Parathyroid adenoma (tissue), 2 donors: ENCODE data around the gene TEX101.

Experiments
- H2AFZ ChIP-seq: fragments of 300-600 bp; sonication (generic); one replicate; pipeline ENCODE4 v1.7.0; 2017; ENCODE audit warnings: antibody characterized with exemption, mild to moderate bottlenecking
- H3K27ac ChIP-seq: fragments of 300-600 bp; sonication (generic); one replicate; pipeline ENCODE4 v1.7.0; 2017
- H3K27me3 ChIP-seq: fragments of 300-600 bp; sonication (generic); one replicate; pipeline ENCODE4 v1.7.0; 2017; ENCODE audit warnings: low read length; ENCODE audit not compliant: control insufficient read depth, insufficient read depth
- H3K36me3 ChIP-seq: fragments of 300-600 bp; sonication (generic); one replicate; pipeline ENCODE4 v1.7.0; 2017; ENCODE audit warnings: low read length; ENCODE audit not compliant: control insufficient read depth, insufficient read depth
- H3K4me1 ChIP-seq: fragments of 300-600 bp; sonication (generic); one replicate; pipeline ENCODE4 v1.7.0; 2017; ENCODE audit warnings: control low read depth
- H3K4me2 ChIP-seq: fragments of 300-600 bp; sonication (generic); one replicate; pipeline ENCODE4 v1.7.0; 2017; ENCODE audit warnings: low read length
- H3K4me3 ChIP-seq: fragments of 300-600 bp; sonication (generic); one replicate; pipeline ENCODE4 v1.7.0; 2017; ENCODE audit warnings: low read depth, low read length
- H3K79me2 ChIP-seq: fragments of 300-600 bp; sonication (generic); one replicate; pipeline ENCODE4 v1.7.0; 2017; ENCODE audit warnings: control low read depth
- H3K9ac ChIP-seq: fragments of 300-600 bp; sonication (generic); one replicate; pipeline ENCODE4 v1.7.0; 2017; ENCODE audit warnings: mild to moderate bottlenecking
- H3K9me3 ChIP-seq: fragments of 300-600 bp; sonication (generic); one replicate; pipeline ENCODE4 v1.7.0; 2017; ENCODE audit warnings: low read length; ENCODE audit not compliant: control insufficient read depth
- CTCF ChIP-seq: fragments of 300-600 bp; sonication (generic); IDR thresholded peaks from one replicate; pipeline ENCODE4 v1.7.0; 2017; ENCODE audit warnings: antibody characterized with exemption, mild to moderate bottlenecking
- donor health status: primary hyperparathyroidism.

TEX101 gene

GRCh38 chr19:43444531-43445287 lies 30.0 kb downstream of the TEX101 start:
- H3K79me2 ChIP-seq, result no peaks in the 10 kb centered on the region
- no peak overlapping the region for H3K4me2 ChIP-seq
- H3K9me3 ChIP-seq, result no peaks in the 10 kb centered on the region
- H3K36me3 ChIP-seq, result no peaks in the 10 kb centered on the region
- H3K4me3 ChIP-seq, result no peak overlapping the region
- H3K4me1 ChIP-seq, result no peaks in the 10 kb centered on the region
- H3K27ac ChIP-seq, result no peak overlapping the region
- H3K27me3 ChIP-seq, result no peaks in the 10 kb centered on the region
- H2AFZ ChIP-seq, result no peak overlapping the region
- TF ChIP-seq CTCF, result no peak
- no peak overlapping the region for H3K9ac ChIP-seq

- Histone ChIP-seq H3K27me3 (no peaks in the 10 kb centered on the region), H3K9me3 (no peaks in the 10 kb centered on the region), H3K9ac (no peak overlapping the region), H3K27ac (no peak overlapping the region), H3K79me2 (no peaks in the 10 kb centered on the region), H3K36me3 (no peaks in the 10 kb centered on the region), H3K4me3 (no peak overlapping the region), H3K4me2 (no peak overlapping the region), H2AFZ (no peak overlapping the region), H3K4me1 (no peaks in the 10 kb centered on the region)
- no peak for TF ChIP-seq CTCF
Observed at GRCh38 chr19:43445426-43445825, 30.7 kb downstream of the TEX101 start.

DNA sequence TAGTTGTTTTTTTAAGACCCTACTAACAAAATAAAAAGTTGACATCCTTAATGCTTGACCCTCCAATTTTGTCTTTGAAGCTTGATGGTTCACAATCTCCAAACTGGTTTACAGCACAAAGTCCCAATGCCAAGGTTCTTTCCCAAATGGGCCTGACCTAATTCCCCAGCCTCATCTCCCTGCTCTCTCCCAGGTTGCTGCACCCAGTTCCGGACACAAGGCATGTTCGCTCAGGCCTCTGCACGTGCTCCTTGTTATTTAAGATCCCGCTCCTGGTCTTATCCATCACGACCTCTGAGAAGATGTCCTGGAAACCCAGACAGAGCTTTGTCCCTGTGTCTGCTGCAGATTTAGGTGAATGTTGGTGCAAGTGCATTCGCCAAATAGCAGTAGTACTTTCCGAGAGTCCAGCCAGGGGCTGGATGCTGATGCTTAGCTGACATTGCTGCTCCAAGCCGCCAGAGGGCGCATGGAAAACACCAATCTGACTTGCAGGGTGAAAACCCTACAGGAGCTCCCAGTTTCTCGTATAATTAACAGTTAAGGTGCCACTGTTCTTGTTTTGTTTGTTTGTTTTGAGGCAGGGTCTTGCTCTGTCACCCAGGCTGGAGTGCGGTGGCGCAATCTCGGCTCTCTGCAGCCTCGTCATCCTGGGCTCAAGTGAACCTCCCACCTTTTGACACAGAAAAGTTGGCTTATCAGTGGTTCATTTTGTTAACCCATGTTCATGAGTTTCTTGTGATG lies 32.2 kb downstream of the TEX101 start:
- Histone ChIP-seq H2AFZ (peak overlapping the region; percentile 14), H3K9me3 (no peaks in the 10 kb centered on the region), H3K9ac (no peak overlapping the region), H3K79me2 (no peaks in the 10 kb centered on the region), H3K4me1 (no peaks in the 10 kb centered on the region), H3K4me2 (no peak overlapping the region), H3K27me3 (no peaks in the 10 kb centered on the region), H3K4me3 (no peak overlapping the region), H3K36me3 (no peaks in the 10 kb centered on the region), H3K27ac (no peak overlapping the region)
- peak; percentile 94 for TF ChIP-seq CTCF

GRCh38 chr19:43447655-43448054 lies 33.0 kb downstream of the TEX101 start:
- Histone ChIP-seq H3K4me1 (no peaks in the 10 kb centered on the region), H3K27me3 (no peaks in the 10 kb centered on the region), H3K9ac (no peak overlapping the region), H3K36me3 (no peaks in the 10 kb centered on the region), H3K27ac (no peak overlapping the region), H3K9me3 (no peaks in the 10 kb centered on the region), H3K4me3 (no peak overlapping the region), H2AFZ (no peak overlapping the region), H3K79me2 (no peaks in the 10 kb centered on the region), H3K4me2 (no peak overlapping the region)
- TF ChIP-seq CTCF, result no peak
